ENCODE results near the gene STX11.
A peak's percentile ranks its signal among the peaks of the same experiment; 100 is the strongest.

STX11 gene

GRCh38 chr6:144215402-144215931, 65.2 kb downstream of the STX11 start:
- Histone ChIP-seq H3K9me3 (no peaks in the 10 kb centered on the region), H3K4me3 (peak overlapping the region; percentile 65 to 80), H3K36me3 (no peaks in the 10 kb centered on the region), H3K4me1 (peaks cover 0 to 19% (median 12%) of the 10 kb centered on the region in 4 donors), H3K27ac (peak overlapping the region; percentile 86 to 92), H3K27me3 (no peaks in the 10 kb centered on the region)
- no peak for TF ChIP-seq CTCF (IDR thresholded peaks at IDR 0.05)
- DNase-seq = peak in 1 of 2 donors; percentile 71
- intact Hi-C loops (cut with DNase I; ENCODE audit: low total_unique reads) = loop anchor here (5.0 to 10.0 kb wide), 3 partner anchors 108 to 267 kb away; no protein-coding TSS in a partner anchor

DNA sequence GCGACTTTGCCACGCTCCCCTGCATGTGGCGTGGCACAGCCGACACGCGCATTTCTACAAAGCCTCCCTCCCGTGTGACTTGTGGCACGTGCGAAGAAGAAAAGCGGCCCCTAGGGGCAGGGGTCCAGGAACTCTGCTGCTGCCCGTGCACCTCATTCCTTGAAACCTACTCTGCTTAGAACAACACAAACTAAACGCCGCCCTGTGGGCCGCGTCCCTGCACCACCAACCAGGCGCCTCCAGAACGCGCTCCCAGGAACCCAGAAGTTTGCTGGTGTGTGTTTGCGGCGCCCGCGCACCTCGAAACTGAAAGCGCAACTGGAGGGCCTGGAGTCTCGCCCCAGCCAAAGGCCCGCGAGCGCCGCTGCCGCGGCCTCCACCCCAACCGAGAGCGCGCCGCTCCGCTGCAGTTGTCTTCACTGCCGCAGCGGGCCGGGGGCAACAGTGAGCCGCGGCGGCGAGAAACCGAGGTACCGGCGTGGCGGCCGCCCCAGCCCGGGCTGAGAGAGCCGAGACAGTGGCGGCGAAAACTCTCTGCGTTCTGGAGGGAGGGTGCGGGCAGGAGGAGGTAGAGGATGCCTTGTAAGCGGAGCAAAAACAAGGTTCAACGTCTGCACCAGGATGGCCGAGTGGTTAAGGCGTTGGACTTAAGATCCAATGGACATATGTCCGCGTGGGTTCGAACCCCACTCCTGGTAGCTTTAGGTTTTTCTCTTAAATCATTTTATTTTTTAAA, 65.8 kb downstream of the STX11 start:
- no peaks in the 10 kb centered on the region for H3K9me3 ChIP-seq
- H3K4me1 ChIP-seq = peaks cover 0 to 19% (median 12%) of the 10 kb centered on the region in 4 donors
- DNase-seq = peak; percentile 93 to 98
- H3K36me3 ChIP-seq = no peaks in the 10 kb centered on the region
- H3K4me3 ChIP-seq = peak overlapping the region; percentile 65 to 80
- intact Hi-C loops (cut with DNase I; ENCODE audit: low total_unique reads) = loop anchor here (5.0 to 10.0 kb wide), 3 partner anchors 109 to 266 kb away; no protein-coding TSS in a partner anchor
- peak overlapping the region; percentile 86 to 92 for H3K27ac ChIP-seq
- peak; percentile 80 to 85 for TF ChIP-seq CTCF (IDR thresholded peaks at IDR 0.05)
- H3K27me3 ChIP-seq = no peaks in the 10 kb centered on the region

- no peak for TF ChIP-seq CTCF (IDR thresholded peaks at IDR 0.05)
- peak overlapping the region; percentile 86 to 92 for H3K27ac ChIP-seq
- no peaks in the 10 kb centered on the region for H3K36me3 ChIP-seq
- DNase-seq = no peak
- H3K27me3 ChIP-seq = no peaks in the 10 kb centered on the region
- no peaks in the 10 kb centered on the region for H3K9me3 ChIP-seq
- H3K4me1 ChIP-seq = peaks cover 0 to 19% (median 12%) of the 10 kb centered on the region in 4 donors
- peak overlapping the region; percentile 65 to 80 for H3K4me3 ChIP-seq
- intact Hi-C loops (cut with DNase I; ENCODE audit: low total_unique reads) = loop anchor here (5.0 to 10.0 kb wide), 3 partner anchors 109 to 266 kb away; no protein-coding TSS in a partner anchor
These were observed 66.4 kb downstream of the STX11 start for GRCh38 chr6:144216668-144217218.

DNA sequence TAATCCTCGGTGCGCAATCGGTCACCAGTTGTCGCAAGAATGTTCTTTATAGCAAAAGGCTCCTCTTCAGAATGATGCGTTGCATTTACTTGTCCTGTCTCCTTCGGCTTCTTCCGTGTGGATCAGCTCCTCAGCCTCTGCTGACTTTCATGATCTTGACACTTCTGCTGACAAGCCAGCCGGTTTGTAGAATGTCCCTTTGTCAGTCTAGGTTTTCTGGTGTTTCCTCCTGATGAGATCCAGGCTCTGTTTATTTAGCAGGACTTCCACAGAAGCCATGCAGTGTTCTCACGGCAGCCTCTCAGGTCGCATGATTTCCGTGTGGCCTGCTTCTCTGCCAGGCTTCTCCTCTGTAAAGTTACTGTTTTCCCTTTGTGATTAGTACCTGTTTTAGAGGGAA, 66.9 kb downstream of the STX11 start:
- Histone ChIP-seq H3K27me3 (no peaks in the 10 kb centered on the region), H3K9me3 (no peaks in the 10 kb centered on the region), H3K4me3 (peak overlapping the region; percentile 65 to 80), H3K27ac (peak overlapping the region; percentile 86 to 92), H3K4me1 (peaks cover 0 to 19% (median 12%) of the 10 kb centered on the region in 4 donors), H3K36me3 (no peaks in the 10 kb centered on the region)
- no peak for DNase-seq
- intact Hi-C loops (cut with DNase I; ENCODE audit: low total_unique reads) = loop anchor here (5.0 to 10.0 kb wide), 3 partner anchors 110 to 265 kb away; no protein-coding TSS in a partner anchor
- no peak for TF ChIP-seq CTCF (IDR thresholded peaks at IDR 0.05)

DNA sequence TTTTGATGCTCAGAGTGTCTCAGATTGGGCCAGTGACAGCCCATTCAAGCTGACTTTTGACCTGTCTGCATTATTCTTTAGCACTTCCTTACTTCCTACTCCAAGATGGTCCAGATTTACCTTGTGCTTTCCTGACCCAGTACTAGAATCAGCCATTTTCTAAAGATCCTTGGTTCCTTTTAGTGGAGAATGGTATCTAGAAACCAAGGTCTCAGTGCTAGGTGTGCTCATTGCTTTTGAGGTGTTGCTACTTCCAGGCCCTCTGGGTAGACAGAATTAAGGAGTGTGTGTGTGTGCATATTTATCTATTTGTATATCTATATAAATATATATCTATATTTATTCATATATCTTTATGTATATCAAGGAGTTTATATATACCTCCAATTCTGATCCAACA, 67.5 kb downstream of the STX11 start:
- Histone ChIP-seq H3K9me3 (no peaks in the 10 kb centered on the region), H3K27me3 (no peaks in the 10 kb centered on the region)
- intact Hi-C loops (cut with DNase I; ENCODE audit: low total_unique reads) = loop anchor here (5.0 to 10.0 kb wide), 3 partner anchors 110 to 265 kb away; no protein-coding TSS in a partner anchor

More for the DNA sequence above, 67.5 kb downstream of the STX11 start:
- no peak for DNase-seq
- no peak for TF ChIP-seq CTCF (IDR thresholded peaks at IDR 0.05)
- Histone ChIP-seq H3K4me1 (peaks cover 0 to 19% (median 12%) of the 10 kb centered on the region in 4 donors), H3K36me3 (no peaks in the 10 kb centered on the region), H3K4me3 (no peak overlapping the region), H3K27ac (peak overlapping the region; percentile 86 to 92)

Measured in tibial artery (tissue), 4 donors.